HG03045 (cell line): ENCODE results near the gene AXIN2.

Source experiments
- ATAC-seq: cut with Tn5 transposase; IDR thresholded peaks from one replicate; pipeline ENCODE4 v1.9.1; 2021; ENCODE audit warnings: mild to moderate bottlenecking, moderate library complexity; ENCODE audit not compliant: unreplicated experiment

Gene AXIN2

DNA sequence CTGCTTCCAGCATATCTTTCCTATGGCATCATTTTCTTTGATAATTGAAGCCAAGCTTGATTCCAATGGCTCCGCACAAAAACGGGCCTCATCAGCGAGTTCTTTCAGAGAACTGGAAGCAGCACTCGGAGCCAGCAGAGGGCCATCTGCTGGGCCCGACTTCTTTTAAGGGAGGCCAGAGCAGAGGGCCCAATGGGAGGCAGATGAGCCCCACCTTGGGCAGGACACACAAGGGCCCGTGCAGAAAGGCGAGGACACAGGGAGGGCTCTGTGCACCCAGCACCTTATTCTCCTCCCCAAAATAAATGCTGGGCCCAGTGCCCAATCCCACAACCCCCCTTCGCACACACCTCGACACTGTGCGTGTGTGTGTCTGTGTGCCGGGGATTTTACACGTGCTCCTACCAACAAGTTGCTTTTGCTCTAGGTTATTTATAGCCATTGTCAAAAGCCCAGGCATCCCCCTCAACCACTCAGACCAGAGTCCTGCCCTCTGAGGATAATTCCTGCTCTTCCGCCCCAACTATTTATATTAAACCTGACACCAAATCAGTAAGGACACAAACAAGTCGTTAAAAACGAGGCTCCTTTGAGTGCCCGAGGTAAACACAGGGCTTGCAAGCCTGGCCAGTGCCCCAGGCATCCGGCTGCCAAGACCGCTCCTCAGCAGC lies 6.8 kb downstream of the AXIN2 start:
- ATAC-seq, result no peak

DNA sequence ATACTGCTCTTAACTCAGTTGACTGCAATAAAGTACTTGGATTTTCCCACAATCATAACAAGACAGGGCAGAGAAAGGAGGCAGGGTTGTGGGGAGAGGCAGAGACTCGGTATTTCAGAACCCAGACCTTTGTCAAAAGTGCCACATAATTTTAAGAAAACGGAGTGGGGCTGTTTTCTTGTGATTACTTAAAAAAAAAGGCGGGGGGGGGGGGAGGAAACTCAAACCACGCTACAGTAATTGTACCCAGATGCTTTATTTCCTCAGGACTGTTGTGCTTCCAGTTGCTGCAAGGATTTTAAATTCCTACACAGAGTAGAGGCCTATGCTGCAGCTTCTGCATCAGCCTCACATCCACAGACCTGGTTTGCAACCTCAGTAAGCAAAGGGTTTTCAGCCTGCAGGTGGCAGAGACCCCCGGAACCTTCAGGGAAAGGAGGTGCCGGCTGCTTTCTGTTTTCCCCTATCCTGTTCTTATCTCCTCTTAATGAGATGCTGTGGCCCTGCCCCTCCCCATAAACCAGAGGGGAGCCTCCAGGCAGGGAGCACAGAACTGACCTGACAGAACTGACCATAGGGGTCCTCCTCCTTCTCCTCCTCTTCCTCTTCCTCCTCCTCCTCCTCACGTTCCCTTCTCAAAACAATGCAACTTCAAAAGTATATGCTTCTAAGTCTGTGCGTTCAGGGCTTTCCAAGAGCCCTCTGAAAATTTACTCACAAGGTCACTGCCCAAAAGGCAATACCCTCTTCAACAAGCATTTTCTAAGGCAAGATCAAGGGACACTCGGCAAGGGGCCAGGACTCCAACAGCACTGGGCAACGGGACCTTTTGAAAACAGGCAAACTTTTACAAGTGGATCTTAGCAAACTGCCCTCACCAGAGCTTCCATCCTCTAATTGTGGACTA lies 7.5 kb downstream of the AXIN2 start:
- ATAC-seq, result no peak

DNA sequence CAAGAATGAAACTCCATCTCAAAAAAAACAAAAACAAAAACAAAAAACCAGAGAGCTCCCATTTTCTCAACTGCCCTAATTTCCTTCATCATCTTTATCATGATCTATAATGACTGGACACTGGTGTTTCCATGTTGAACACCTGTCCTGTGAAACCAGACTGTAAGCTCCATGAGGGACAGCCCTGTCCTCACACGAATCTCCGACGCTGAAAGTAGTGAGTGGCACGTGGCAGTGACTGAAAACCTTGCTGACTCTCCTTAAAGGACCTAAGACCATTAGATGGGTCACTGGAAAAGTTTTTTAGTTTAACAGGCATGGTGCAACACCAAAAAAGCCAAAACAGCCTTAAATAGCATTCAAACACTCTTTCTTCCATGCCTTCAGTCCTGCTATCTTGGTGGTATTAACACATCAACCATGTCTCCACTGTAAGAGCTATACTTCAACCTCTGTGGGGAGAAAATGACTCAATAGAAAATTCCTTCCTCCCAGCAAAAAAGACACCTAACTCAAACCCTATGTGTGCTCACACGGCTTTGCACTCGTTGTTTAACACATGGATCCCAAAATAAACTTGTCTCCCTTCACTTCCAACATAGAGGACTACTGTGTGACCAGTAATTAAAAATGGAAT lies 8.3 kb downstream of the AXIN2 start:
- ATAC-seq, result no peak

DNA sequence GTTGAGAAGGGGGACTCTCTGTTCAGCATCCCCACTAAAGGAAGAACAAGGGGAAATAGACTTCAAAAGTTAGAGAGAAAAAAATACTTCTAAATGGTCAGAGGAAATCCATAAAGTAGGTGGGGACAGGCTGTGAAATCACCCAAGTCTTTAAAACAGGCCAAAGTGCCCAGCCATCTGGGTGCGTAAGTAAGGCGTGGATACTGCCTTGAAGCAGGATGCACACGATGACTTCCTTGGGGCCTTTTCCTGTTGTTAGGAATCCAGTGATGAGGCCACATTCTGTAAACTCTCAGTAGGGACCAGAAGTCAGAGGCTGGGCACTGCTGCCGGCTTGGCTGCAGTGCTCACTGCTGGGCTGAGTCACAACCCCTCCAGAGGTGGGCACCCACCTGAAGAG lies 9.2 kb downstream of the AXIN2 start:
- no peak for ATAC-seq

DNA sequence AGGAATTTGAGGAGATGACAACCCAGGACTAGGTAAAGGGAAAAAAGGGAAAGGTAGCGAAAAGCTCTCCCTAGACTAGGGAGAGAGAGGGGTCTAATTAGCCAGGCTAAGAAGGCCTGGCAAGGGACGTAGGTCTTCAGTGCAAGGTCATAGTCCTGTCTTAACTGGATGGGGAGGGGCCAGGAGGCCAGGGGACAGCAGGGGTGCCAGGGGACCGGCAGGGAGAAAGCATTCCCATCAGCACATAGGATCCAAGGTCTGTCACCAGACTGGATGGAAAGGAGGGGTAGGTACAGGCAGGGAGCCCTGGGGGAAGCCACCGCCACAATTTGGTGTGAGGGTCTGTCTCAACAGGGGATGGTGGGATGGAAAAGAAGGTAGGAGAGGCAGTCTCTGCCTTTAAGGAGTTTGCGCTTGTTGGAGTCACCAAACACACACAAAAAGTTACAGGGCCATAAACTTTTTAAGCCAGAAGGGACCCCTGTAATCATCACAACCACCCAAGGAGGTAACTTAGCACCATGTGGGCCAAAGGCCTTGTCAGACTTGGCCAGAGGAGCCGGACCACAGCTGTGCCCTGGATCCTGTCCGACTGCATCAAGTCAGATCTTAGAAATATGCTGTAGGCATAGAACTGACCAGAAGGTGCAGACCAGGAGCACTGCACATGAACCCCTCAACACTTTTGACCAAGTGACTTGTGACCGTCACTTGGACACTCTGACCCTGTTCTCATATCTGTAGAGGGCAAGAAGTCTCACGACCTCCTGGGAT lies 10.0 kb downstream of the AXIN2 start:
- ATAC-seq, result no peak

- no peak for ATAC-seq
Measured at GRCh38 chr17:65550758-65551157, 10.7 kb downstream of the AXIN2 start.

DNA sequence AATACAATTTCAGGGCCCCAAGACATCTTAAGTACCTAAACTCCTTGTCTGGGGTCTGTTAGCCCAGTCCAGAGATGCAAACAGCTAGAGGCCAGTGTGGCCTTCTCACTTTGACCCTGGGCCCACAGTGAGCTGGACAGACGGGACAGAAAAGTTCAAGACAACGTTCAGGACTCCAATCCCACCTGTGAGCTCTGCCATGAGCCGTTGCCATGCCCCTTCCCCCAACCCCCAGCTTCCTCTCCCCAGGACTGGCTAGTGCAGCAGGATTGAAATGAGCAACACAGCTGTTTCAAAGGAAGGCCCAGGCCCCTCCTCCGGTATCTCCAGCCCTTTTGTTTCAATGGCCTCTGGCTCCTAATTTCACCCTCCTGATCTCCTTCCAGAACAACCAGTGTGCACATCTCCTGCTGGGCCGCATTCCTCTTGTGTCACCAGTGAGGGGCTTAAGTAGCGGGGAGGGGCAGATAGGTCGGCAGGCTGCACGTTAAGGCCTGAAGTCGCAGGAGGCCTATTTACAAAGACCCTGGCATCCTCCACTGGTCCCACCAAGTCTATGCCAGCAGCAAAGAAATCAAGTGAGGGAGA lies 11.3 kb downstream of the AXIN2 start:
- no peak for ATAC-seq

- no peak for ATAC-seq
Measured at GRCh38 chr17:65548269-65548969, 13.0 kb downstream of the AXIN2 start.

- no peak for ATAC-seq
Measured at GRCh38 chr17:65547253-65547670, 14.2 kb downstream of the AXIN2 start.

GRCh38 chr17:65546579-65546978 lies 14.9 kb downstream of the AXIN2 start:
- no peak for ATAC-seq

DNA sequence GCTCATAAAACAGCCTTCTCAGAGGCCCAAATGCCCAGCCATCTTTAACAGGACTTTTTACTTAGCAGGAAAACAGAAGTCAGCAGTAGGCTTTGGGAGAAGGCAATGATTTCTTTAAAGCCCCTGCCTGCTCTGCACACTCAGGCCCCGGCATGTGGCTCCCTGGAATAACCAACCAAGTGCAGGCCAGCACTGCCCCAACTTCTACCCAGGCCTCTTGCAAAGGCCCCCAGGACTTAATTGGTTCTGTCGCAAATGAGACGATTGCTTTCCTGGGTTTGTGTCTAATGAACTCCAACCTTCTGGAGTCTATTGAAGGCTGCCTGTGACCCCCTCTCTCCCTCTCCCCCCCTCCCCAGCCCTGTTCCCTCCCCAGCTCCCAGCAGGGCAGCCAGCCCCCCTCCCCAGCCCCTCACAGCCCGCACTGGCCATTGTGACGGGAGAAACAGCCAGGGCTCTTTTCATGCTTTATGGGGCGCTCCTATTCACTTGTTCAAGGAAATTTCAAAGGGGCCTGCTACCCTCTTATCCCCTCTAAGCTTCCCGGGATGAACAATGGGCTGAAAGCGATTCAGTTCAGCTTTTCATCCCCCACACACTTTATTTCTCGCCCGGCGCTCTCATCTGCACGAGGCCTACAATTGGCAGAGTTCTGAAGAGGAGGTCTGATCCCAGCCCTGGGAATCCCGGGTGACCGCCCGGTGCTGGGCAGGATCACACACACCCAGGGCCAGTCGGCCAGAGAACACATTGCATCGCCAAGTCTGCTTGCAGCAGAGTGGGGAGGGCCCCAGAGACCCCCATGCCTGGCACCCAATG lies 15.5 kb downstream of the AXIN2 start:
- no peak for ATAC-seq

GRCh38 chr17:65544672-65545071 lies 16.8 kb downstream of the AXIN2 start:
- no peak for ATAC-seq

- ATAC-seq, result no peak
Measured at GRCh38 chr17:65542610-65543009, 18.8 kb downstream of the AXIN2 start.

DNA sequence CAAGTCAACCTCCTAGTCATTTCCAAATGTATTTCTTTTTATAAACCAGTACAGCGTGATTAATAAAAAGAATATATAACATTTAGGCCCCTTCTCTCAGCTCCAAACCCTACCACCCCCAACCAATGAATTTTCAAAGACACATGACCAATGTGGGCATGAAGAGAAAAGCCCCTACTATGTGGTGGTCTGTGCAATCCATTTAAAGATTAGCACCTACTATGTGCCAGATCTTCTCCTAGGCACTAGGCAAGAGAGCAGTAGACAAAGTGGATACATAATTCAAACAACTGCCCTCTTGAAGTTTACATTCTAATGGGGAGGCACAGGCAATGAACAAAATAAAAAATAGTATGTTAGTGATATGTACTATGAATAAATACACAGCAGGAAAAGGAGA lies 19.4 kb downstream of the AXIN2 start:
- ATAC-seq, result no peak

- ATAC-seq, result no peak
Measured at GRCh38 chr17:65541453-65541852, 20.0 kb downstream of the AXIN2 start.

- no peak for ATAC-seq
Measured at GRCh38 chr17:65539630-65540266, 21.7 kb downstream of the AXIN2 start.

DNA sequence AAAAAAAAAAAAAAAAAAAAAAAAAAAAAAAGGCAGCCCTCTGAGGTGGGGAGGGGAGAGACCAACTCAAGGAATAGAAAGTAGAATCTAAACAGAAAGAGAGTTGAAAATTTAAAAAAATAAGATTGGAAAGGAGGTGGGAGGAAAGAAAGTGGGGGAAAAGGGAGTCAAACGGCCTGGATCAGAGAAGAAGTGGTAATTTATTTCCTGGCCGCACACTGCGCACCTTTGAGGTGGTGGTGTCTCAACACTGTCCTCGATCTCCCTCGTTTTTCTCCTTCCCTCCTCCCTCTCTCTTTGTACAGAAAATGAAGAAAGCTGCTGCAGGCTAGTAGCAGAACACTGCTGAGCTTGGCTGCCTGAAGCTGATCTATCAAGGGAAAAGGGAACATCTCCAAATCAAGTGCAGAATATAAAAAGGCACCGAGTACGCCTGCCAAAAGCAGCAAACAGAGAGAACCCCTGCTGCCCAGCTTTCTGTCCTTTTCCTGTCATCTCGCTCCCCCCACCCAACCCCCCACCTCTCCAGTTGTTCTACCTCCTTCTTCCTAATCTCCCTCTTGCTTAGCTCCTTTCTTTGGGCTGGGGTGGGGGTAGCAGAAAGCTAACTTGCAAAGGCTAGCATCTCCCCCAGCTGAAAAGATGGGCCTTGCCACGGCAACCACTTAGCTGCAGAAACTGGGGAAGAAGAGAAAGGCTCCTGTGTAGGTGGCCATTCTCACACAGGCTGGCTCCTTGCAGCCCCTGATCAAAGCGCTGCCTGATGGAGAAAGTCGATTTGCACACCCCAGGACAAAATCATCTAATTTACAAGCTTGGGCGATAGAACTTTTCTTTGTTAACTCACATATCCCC lies 22.5 kb downstream of the AXIN2 start:
- ATAC-seq, result no peak
